Measurements from ENCODE around the gene GRM1.

GRM1 gene

GRCh38 chr6:146100776-146101175, 71.9 kb downstream of the GRM1 start:
- no peak for DNase-seq

GRCh38 chr6:146103416-146104072, 74.7 kb downstream of the GRM1 start:
- DNase-seq: no peak

GRCh38 chr6:146106532-146106931, 77.7 kb downstream of the GRM1 start:
- no peak for DNase-seq

GRCh38 chr6:146110990-146111389, 82.1 kb downstream of the GRM1 start:
- no peak for DNase-seq

DNA sequence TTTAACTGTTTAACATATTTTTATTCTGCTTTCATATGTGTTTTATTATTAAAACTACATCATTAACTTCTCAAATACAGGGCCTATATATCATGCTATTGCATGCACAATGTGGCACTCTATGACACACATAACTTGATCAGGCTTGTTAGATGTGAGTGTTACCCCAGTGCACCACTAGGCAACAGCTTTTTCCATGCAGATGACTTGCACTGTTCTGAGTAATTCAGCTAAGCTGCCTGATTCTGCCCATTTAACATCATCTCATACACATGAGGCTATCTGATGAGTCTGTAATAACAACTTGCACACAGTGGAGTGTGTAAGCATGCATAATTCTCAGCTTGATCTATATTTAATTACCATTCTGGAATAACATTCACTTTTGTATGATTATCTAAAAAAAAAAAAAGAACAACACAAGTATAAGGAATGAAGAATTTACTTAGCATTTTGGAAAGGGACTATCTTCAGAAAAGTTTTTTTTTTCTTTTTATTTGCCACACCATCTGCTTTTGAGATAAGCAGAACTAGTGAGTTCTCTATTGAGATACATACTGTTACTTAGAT, 83.1 kb downstream of the GRM1 start:
- no peak for DNase-seq

DNA sequence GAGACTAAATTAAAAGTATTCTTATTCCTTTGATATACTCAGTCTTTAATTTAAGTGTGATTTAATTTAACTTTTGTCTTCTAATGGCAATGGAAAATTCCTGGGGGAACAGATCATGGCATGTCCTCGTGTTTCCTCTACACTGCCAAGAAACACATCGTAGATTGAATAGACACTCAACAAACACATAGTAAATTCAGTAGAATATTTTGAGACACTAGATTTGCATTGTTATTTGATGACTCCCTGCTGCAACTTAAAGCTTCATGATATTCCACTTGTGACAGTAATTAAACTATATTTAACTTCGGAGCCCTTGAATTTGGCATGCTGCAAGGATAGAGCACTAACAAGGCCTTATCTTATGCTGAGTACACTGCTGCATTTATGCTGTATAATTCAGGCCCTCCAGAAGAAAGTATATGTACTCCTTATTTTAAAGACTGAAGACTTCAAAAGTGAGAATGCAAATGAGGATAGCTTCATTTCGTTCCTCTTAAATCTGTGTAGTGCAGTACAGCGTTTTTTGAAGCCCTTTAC, 84.3 kb downstream of the GRM1 start:
- no peak for DNase-seq

GRCh38 chr6:146123616-146124015, 94.8 kb downstream of the GRM1 start:
- no peak for DNase-seq

DNA sequence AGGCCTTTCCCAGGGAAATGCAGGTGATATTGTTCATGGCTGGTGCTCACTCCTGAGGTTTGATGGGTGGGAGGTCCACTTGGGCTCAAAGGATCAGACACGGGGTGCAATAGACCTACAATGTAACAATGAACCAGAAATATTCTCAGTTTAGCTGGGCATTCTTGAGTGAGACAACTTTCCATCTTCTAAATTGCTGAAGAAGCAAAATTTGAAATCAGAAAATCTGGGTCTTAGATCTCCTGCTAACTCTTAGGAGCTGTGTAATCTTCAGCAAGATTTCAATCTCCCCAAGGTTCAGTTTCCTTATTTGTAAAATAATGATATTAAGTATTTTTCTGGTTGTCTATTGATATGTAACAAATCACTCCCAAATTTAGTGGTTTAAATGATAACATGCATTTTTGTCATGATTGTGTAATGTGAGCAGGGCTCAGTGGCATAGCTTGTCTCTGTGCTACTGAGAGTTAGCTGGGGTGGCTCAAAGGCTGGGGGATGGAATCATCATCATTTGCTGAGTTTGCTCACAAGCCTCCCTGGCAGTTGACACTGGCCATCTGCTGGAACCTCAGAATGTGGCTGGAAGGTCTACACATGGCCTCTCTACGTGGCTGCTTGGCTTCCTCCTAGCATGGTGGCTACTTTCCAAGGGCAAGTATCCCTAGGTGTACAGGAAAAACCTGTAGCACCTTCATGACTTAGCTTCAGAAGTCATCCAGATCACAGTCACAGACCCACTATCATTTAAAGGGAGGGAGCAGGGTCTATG, 98.8 kb downstream of the GRM1 start:
- DNase-seq: no peak

- no peak for DNase-seq
Observed at GRCh38 chr6:146133866-146134265, 105.0 kb downstream of the GRM1 start.

DNA sequence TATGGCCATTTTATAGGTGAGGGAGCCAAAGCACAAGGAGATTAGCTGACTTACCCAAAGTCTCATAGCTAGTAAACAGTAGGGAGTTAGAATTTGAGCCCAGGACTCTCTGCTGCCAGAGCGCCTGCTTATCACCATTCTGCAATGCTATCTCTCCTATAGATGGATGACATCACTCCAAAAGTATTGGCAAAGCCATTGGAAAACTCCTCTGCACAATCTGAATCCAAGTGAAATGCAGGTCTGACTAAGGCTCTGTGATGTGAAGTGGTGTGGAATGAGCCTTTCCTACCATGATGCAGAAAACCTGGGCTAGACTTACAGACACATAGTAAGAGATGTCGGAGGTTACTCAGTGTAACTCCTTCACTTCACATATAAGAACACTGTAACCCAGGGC, 106.3 kb downstream of the GRM1 start:
- DNase-seq: no peak

- no peak for DNase-seq
Observed at GRCh38 chr6:146146836-146147235, 118.0 kb downstream of the GRM1 start.

DNA sequence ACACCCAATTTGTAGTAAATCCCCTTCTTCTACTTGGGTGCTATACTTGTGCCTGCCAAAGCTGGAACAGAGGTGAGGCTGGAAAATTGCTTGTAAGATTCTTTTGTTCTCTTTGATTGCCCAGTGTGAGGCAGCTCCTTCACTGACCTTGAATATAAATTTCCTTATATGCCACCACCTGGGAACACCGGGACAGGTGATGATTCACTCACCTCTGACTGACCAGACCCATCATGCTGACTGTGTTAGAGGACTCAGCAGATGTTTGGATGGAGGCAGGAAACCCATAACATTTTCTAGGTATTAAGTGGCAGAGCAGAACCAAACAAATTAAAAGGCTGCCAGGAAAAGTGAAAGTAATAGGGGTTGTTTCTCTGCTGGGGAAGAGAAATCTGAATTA, 120.9 kb downstream of the GRM1 start:
- DNase-seq: no peak

DNA sequence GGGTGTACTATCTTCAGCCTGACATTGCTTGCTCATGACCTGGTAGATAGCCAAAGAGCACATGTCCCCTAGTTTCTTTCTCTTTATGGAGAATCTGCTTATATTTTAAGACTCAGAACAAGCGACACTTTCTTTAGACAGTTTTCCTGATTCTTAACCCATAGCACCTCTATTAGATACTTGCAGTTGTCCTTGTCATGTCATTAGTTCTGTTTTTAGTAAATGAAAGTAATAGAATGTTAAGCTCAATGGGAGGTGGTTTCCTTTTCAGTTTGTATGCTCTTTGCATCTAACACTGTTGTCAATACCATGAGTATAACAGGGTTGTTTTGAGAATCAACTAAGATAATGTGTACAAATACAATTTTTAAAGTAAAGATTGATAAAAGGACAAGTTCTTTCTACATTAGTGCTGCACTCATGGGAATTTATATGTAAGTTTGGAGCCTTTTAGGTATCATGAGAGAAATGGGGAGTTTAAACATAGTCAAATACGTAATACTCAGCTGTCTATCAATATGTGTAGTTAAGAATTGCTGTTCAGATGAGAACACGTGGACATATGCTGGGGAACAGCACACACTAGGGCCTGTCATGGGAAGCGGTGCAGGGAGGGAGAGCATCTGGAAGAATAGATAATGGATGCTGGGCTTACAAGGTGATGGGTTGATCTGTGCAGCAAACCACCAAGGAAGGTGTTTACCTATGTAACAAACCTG, 124.3 kb downstream of the GRM1 start:
- no peak for DNase-seq

- DNase-seq: no peak
Observed at GRCh38 chr6:146154197-146154596, 125.3 kb downstream of the GRM1 start.

DNA sequence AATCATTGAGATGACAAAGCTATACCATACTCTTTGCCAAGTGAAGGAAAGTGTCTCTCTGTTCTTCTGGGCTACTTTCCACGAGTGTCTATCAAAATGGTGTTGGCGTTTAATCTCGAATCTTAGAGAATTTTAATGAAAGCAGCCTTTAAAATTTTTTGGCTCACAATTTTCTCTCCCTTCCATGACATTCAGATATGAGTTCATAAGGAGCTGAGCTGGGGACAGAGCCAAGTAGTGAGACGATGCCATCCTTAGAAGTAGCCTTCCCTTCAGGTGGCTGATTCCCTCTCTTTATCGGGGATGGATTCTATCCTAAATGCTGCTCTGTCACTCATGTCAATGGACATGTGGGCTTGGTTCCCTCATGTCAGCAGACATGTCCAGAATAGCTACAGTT, 132.8 kb downstream of the GRM1 start:
- no peak for DNase-seq

DNA sequence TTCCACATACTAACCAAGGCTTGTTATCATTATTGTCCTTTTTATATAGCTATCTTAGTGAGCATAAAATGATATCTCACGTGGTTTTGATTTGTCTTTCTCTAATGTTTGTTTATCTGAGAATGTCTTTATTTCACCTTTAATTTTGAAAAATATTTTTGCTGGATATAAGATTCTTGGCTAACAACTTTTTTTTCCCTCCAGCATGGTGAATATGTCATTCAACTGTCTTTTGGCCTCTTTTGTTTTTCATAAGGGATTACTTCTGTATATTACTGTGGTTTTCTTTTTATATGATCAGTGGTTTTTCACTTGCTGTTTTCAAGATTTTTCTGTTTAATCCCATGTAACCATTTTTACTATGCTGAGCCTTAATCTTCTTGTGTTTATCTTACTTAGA, 141.0 kb downstream of the GRM1 start:
- DNase-seq: no peak

GRCh38 chr6:146177785-146178184, 148.9 kb downstream of the GRM1 start:
- no peak for DNase-seq

- no peak for DNase-seq
Observed at GRCh38 chr6:146183831-146184230, 155.0 kb downstream of the GRM1 start.

DNA sequence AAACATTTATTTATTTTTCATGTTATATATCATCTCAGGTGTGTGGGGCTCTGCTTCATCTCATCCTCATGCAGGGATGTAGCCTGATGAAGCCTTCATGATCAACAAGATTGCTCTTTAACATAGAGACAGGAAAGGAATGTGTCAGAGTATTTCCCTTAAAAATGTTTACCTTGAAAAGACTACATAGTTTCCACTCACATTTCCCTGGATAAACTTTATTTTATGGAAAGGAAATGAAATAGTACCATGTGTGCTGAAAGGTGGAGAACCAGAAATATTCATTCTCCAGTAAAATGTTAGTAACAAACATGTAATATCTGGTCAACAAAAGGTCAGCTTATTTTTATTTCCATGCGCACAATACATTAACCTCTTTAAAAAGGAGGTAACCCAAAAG, 155.8 kb downstream of the GRM1 start:
- DNase-seq: no peak

- no peak for DNase-seq
Observed at GRCh38 chr6:146189131-146189530, 160.3 kb downstream of the GRM1 start.

DNA sequence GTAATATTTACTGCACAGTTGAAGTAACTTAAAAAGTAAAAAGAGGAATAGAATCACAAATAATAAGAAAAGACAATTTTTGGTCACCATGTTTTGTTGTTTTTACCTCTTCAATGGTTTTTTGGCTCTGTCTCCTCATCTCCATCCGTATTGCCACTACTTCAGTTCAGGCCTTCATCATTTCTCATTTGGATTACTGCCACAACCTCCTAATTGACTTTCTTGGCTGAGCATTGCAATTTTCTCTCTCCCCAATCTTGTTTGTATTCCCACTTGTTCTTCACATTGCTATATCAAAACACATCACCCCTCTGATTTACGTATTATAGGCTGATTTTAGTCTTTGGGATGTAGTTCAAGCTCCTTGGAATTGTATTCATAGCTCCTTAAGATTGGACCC, 161.7 kb downstream of the GRM1 start:
- DNase-seq: no peak

DNA sequence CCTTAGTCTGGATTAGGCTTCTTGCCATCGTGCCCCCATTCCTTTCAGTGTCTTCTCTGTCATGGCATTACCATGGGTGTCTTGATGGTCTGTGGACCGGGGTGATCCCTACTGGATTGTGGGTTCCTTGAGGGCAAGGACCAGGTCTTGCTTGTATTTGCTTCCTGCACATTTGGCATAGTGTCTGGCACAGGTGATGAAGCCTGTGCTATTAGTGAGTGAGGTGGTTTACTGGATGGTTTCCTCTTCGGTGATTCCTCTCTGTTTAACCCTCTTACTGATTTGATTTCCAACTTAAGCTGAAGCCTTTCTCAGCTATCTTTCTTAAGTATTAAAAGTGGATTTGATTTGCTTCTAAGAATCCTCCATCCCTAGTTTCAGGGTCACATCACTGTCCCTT, 162.3 kb downstream of the GRM1 start:
- DNase-seq: no peak

GRCh38 chr6:146191612-146192011, 162.8 kb downstream of the GRM1 start:
- DNase-seq: no peak

DNA sequence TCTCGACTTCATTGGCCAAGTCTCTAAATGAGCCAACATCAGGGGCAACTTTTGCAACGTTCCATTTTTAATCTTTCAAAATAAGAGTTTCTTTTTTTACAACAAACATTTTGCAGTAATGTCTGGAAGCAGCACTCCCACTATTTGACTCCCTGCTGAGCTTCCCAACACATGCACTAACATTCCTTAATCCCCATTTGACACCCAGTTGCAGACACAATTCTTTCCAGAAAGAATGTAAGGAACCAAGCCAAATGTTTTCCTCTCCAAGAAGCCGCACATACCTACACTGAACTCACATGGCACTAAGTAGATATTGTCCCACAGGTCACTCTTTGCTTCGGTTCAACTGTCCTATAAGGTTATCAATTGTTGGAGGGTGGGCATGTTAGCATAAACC, 165.6 kb downstream of the GRM1 start:
- no peak for DNase-seq
